K562 (cell line): Measurements from ENCODE around the gene ZNF407. TPM values are rescaled to one million over a fixed set of nuclear protein-coding genes. Genes with fewer than 3 reads are reported as not detected.

Experiments
- EZH2 ChIP-seq: IDR thresholded peaks from 2 replicates; pipeline ENCODE4 v1.6.1; 2012; ENCODE audit warnings: low read depth, mild to moderate bottlenecking, inconsistent platforms, low read length, borderline replicate concordance
- HDAC6 ChIP-seq: IDR thresholded peaks from 2 replicates; pipeline ENCODE4 v1.6.1; 2012; ENCODE audit warnings: low read depth, mild to moderate bottlenecking, control low read depth, inconsistent platforms, low read length, moderate library complexity
- HMG20B ChIP-seq: fragments of 250-450 bp; sonication (Bioruptor Pico); IDR thresholded peaks from 2 replicates; pipeline ENCODE4 v1.5.0; 2021; ENCODE audit warnings: mild to moderate bottlenecking
- SOX6 ChIP-seq: fragments of 450-650 bp; IDR thresholded peaks from 2 replicates; pipeline ENCODE4 v1.6.1; 2014; ENCODE audit warnings: mild to moderate bottlenecking
- U2AF1 ChIP-seq: fragments of 200-400 bp; formaldehyde crosslinking; optimal IDR thresholded peaks from 2 replicates; pipeline ENCODE3; 2017; ENCODE audit warnings: mild to moderate bottlenecking, low read depth, low read length, moderate library complexity
- ZNF146 ChIP-seq: IDR thresholded peaks from one replicate; pipeline ENCODE4 v1.6.1; 2018; ENCODE audit warnings: missing compliant biosample characterization; ENCODE audit not compliant: unreplicated experiment
- ZNF165 ChIP-seq: fragments of 250-450 bp; sonication (Bioruptor Pico); IDR thresholded peaks from 2 replicates; pipeline ENCODE4 v1.4.0; 2020; ENCODE audit warnings: borderline replicate concordance
- polyA plus RNA-seq, 8 experiments: library from polyadenylated mRNA; depleted of rRNA in 4 of 8; stranded (reverse) in 5 of 8; unstranded in 3 of 8; fragments of >200 nt; fragmentation: Nextera tagmentation in 2 of 8; fragmentation: Illumina TruSeq in 1 of 8; extraction: Ambion mirVana in 2 of 8; extraction: Trizol in 1 of 8; gene quantifications; 2 replicates each; pipeline versions ENCODE4 v1.2.1 to v1.2.3, GENCODE V29; 2011 to 2014; ENCODE audit warnings: inconsistent platforms in 1 of 8, missing spikeins in 1 of 8
- total RNA-seq, 7 experiments: library from RNA; depleted of rRNA in 6 of 7; stranded (reverse); fragments of >200 nt in 6 of 7; fragmentation: Illumina TruSeq in 2 of 7; extraction: Trizol in 2 of 7; gene quantifications; 2 replicates each; pipeline versions ENCODE4 v1.2.1 to v1.2.3, GENCODE V29; 2011 to 2021; ENCODE audit warnings: low replicate concordance in 1 of 7
- TF ChIP-seq, protein P1 (sequence below): fragments of 250-450 bp; sonication (Bioruptor Pico); IDR thresholded peaks from 2 replicates; pipeline ENCODE4 v1.5.0; 2021; ENCODE audit warnings: mild to moderate bottlenecking, moderate library complexity
- TF ChIP-seq, protein P2 (sequence below): fragments of 250-450 bp; sonication (Bioruptor Pico); IDR thresholded peaks from 2 replicates; pipeline ENCODE4 v1.8.0; 2022; ENCODE audit warnings: moderate library complexity, mild to moderate bottlenecking, inconsistent platforms
- TF ChIP-seq, protein P3 (sequence below): sonication (generic); formaldehyde crosslinking; IDR thresholded peaks from 2 replicates; pipeline ENCODE4 v1.8.1; 2023; ENCODE audit warnings: mild to moderate bottlenecking, missing genetic modification reagents, moderate library complexity
- TF ChIP-seq, protein P4 (sequence below): fragments of 450-650 bp; IDR thresholded peaks from 2 replicates; pipeline ENCODE4 v1.6.1; 2016; ENCODE audit warnings: mild to moderate bottlenecking

Gene ZNF407
- total and polyA plus RNA-seq, 9 of the 15 experiments (the other 6 are each of a cell fraction or from before 2014, with no cell fraction given), result 0.21 to 5.4 (median 2.3) TPM

DNA sequence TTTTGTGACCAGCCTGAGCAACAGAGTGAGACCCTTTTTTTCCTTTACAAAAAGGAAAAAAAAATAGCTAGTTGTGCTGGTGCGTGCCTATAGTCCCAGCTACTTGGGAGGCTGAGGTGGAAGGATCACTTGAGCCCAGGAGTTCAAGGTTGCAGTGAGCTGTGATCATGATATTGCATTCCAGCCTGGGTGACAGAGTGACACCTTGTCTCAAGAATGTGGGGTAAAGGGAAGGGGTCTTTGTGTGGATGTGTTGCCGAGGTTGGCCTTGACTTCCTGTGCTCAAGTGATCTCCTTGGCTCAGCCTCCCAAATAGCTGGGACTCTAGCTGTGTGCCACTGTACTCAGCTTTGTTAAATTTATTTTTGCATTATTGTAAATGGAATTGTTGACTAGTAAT is 120.6 kb downstream of the ZNF407 start (continued):
- TF ChIP-seq, protein P1, sequence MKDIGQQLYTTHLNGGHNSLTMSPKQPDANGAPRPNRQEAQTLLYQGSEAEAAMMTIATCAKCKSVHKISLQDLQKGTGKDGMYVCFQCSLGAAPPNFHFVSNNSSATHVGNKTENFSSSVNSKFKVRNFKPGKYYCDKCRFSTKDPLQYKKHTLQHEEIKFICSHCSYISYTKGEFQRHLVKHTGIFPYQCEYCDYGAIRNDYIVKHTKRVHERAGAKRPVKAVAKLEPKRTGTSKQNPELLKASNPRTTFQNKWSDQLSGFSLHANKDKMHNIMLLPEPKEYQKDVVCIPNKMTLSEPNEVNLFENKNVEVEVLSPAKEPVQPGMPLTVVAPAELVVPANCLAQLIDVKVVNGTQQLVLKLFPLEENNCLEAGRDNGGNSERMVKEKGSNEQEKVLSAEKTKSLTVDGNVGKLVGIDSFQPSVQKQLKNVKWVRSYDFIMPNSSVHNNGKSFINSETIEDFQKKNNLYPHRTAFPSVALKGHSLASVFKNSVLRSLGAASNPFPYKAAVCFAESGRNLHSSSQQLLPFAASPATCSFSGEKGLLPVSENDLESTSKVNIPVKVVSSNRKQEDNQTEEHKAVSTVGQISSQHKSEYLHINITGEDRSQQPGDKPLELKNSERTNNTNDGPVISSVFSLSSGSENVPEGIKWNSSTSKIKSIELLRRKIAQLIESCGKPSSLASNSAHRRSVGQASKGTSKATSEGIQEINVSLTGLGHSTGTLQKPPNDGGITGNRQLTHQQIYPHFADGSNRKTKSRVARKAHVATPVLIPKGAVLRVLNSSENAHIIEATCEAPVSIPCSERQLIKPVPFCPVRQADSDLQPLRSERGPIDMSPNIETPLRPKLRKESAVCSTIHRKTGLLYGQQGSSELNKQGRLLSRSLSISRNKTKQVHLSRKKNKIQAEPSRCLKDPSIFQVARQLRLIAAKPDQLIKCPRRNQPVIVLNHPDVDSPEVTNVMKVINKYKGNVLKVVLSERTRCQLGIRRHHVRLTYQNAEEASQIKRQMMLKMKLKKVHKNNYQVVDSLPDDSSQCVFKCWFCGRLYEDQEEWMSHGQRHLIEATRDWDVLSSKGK (CRISPR knock-in tag), result no peak
- TF ChIP-seq SOX6, result no peak
- TF ChIP-seq ZNF165 (CRISPR knock-in tag), result no peak
- TF ChIP-seq, protein P2, sequence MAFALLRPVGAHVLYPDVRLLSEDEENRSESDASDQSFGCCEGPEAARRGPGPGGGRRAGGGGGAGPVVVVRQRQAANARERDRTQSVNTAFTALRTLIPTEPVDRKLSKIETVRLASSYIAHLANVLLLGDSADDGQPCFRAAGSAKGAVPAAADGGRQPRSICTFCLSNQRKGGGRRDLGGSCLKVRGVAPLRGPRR (CRISPR knock-in tag), result no peak
- no peak for TF ChIP-seq U2AF1
- no peak for TF ChIP-seq HMG20B (CRISPR knock-in tag)
- TF ChIP-seq, protein P3, sequence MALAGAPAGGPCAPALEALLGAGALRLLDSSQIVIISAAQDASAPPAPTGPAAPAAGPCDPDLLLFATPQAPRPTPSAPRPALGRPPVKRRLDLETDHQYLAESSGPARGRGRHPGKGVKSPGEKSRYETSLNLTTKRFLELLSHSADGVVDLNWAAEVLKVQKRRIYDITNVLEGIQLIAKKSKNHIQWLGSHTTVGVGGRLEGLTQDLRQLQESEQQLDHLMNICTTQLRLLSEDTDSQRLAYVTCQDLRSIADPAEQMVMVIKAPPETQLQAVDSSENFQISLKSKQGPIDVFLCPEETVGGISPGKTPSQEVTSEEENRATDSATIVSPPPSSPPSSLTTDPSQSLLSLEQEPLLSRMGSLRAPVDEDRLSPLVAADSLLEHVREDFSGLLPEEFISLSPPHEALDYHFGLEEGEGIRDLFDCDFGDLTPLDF, result no peak
- TF ChIP-seq, protein P4, sequence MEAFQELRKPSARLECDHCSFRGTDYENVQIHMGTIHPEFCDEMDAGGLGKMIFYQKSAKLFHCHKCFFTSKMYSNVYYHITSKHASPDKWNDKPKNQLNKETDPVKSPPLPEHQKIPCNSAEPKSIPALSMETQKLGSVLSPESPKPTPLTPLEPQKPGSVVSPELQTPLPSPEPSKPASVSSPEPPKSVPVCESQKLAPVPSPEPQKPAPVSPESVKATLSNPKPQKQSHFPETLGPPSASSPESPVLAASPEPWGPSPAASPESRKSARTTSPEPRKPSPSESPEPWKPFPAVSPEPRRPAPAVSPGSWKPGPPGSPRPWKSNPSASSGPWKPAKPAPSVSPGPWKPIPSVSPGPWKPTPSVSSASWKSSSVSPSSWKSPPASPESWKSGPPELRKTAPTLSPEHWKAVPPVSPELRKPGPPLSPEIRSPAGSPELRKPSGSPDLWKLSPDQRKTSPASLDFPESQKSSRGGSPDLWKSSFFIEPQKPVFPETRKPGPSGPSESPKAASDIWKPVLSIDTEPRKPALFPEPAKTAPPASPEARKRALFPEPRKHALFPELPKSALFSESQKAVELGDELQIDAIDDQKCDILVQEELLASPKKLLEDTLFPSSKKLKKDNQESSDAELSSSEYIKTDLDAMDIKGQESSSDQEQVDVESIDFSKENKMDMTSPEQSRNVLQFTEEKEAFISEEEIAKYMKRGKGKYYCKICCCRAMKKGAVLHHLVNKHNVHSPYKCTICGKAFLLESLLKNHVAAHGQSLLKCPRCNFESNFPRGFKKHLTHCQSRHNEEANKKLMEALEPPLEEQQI, result no peak
- no peak for TF ChIP-seq ZNF146
- TF ChIP-seq EZH2, result no peak
- no peak for TF ChIP-seq HDAC6
